GM11168 (cell line): Measurements from ENCODE around the gene VTI1A.

Experiments used
- in situ Hi-C: fragments of 300-500 bp; cut with MboI; formaldehyde crosslinking; loops from one replicate; pipeline ENCODE4 v1.12.0; 2022; ENCODE audit warnings: low sequenced_read_pairs; ENCODE audit not compliant: unreplicated experiment

Gene VTI1A

GRCh38 chr10:112738606-112739591 is 291.9 kb downstream of the VTI1A start:
- in situ Hi-C loops, result no loop called here

GRCh38 chr10:112739592-112740353 is 292.8 kb downstream of the VTI1A start:
- in situ Hi-C loops, result no loop called here

GRCh38 chr10:112741830-112742402 is 294.9 kb downstream of the VTI1A start:
- in situ Hi-C loops, result no loop called here

GRCh38 chr10:112744181-112745096 is 297.4 kb downstream of the VTI1A start:
- in situ Hi-C loops, result no loop called here

GRCh38 chr10:112746329-112746728 is 299.3 kb downstream of the VTI1A start:
- in situ Hi-C loops, result no loop called here

- in situ Hi-C loops, result no loop called here
These were observed 303.6 kb downstream of the VTI1A start for GRCh38 chr10:112750427-112751167.

- in situ Hi-C loops, result no loop called here
These were observed 304.6 kb downstream of the VTI1A start for GRCh38 chr10:112751651-112752050.

- in situ Hi-C loops, result no loop called here
These were observed 305.3 kb downstream of the VTI1A start for GRCh38 chr10:112752288-112752687.

- in situ Hi-C loops, result no loop called here
These were observed 307.0 kb downstream of the VTI1A start for GRCh38 chr10:112753961-112754411.

GRCh38 chr10:112755446-112756234 is 308.6 kb downstream of the VTI1A start:
- in situ Hi-C loops, result no loop called here

GRCh38 chr10:112756235-112756527 is 309.2 kb downstream of the VTI1A start:
- in situ Hi-C loops, result no loop called here

- in situ Hi-C loops, result no loop called here
These were observed 311.9 kb downstream of the VTI1A start for GRCh38 chr10:112758961-112759360.

- in situ Hi-C loops, result no loop called here
These were observed 312.5 kb downstream of the VTI1A start for GRCh38 chr10:112759496-112759895.

- in situ Hi-C loops, result no loop called here
These were observed 314.2 kb downstream of the VTI1A start for GRCh38 chr10:112761256-112761655.

GRCh38 chr10:112763916-112764520 is 317.0 kb downstream of the VTI1A start:
- in situ Hi-C loops, result no loop called here

- in situ Hi-C loops, result no loop called here
These were observed 318.8 kb downstream of the VTI1A start for GRCh38 chr10:112765717-112766235.

GRCh38 chr10:112766636-112767035 is 319.6 kb downstream of the VTI1A start:
- in situ Hi-C loops, result no loop called here

- in situ Hi-C loops, result no loop called here
These were observed 320.1 kb downstream of the VTI1A start for GRCh38 chr10:112767156-112767555.
